ENCODE data around the gene ARFGEF3.

ARFGEF3 gene

DNA sequence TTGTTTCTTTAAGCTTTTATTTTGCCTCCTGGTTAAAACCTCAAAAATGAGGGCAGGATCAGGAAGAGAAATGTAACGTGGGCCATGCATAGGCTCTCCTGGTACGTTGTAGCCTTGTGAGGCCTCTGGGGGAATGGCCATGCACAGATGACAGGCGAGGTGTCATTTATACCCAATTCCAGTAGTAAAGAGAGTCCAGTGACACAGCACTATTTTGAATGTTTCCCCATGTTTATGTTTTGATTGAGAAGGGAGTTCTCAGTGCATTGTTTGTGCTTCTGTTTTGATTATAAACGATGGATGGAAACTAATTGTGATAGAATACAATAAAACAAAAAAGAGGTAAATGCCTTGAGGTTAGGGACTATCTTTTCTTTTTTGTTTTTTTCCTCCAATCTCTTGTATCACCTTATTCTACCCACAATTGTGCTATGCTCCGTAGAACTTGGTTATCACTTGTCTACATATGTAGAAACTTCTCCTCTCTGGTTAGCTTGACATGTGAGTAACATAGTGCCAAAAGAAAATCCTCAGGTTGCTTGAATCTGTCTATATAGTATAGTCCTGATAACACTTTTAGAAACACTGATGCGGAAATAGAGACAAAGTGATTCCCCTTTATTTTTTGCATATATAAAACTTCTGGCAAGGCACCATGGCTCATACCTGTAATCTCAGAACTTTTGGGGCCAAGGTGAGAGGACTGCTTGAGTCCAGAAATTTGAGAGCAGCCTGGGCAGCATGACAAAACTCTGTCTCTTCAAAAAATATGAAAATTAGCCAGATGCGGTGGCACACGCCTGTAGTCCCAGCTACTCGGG, 209.1 kb downstream of the ARFGEF3 start:
- Histone ChIP-seq H3K4me3 (no peak overlapping the region), H3K27ac (no peak overlapping the region), H3K36me3 (no peaks in the 10 kb centered on the region), H3K9me3 (replicated peaks in 1 of 11) (peaks cover 0 to 5% (median 0%) of the 10 kb centered on the region in 11 experiments; a peak in 3 of 22 replicates), H3K4me1 (peaks cover 0 to 16% (median 9%) of the 10 kb centered on the region in 10 experiments; a peak in 12 of 20 replicates), H3K4me2 (no peak overlapping the region), H4K20me1 (no peaks in the 10 kb centered on the region), H3K27me3 (no peaks in the 10 kb centered on the region), H3K9ac (no peak overlapping the region)
- TF ChIP-seq Cebpa-rat (IDR thresholded peaks at IDR 0.05): no peak

DNA sequence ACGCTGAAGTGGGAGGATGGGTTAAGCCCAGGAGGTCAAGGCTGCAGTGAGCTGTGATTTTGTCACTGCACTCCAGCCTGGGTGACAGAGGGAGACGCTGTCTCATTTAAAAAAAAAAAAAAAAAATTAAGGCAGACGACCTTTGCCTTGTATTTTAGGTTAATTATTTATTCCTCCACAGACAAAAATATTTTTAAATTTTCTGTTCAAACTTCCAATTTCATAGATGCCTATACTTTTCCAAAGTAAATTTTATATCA, 209.6 kb downstream of the ARFGEF3 start:
- H3K4me2 ChIP-seq: peak overlapping the region in 2 of 11 experiments; percentile 20 to 26; a peak in 2 of 22 replicates
- H3K9ac ChIP-seq: no peak overlapping the region
- peaks cover 0 to 16% (median 9%) of the 10 kb centered on the region in 10 experiments; a peak in 12 of 20 replicates for H3K4me1 ChIP-seq
- peaks cover 0 to 5% (median 0%) of the 10 kb centered on the region in 11 experiments; a peak in 3 of 22 replicates for H3K9me3 ChIP-seq (replicated peaks in 1 of 11)
- TF ChIP-seq Cebpa-rat (IDR thresholded peaks at IDR 0.05): no peak
- no peaks in the 10 kb centered on the region for H4K20me1 ChIP-seq
- peak overlapping the region in 1 of 11 experiments; percentile 68; a peak in 1 of 22 replicates for H3K27ac ChIP-seq
- no peak overlapping the region for H3K4me3 ChIP-seq
- no peaks in the 10 kb centered on the region for H3K36me3 ChIP-seq
- no peaks in the 10 kb centered on the region for H3K27me3 ChIP-seq

- Histone ChIP-seq H3K4me3 (no peak overlapping the region), H3K4me1 (peaks cover 0 to 16% (median 9%) of the 10 kb centered on the region in 10 experiments; a peak in 12 of 20 replicates), H3K36me3 (no peaks in the 10 kb centered on the region), H3K27ac (peak overlapping the region in 2 of 11 experiments; percentile 15 to 68; a peak in 1 of 22 replicates), H3K27me3 (no peaks in the 10 kb centered on the region), H3K9ac (no peak overlapping the region), H4K20me1 (no peaks in the 10 kb centered on the region), H3K4me2 (peak overlapping the region in 3 of 11 experiments; percentile 13 to 26 (median 20); a peak in 4 of 22 replicates), H3K9me3 (replicated peaks in 1 of 11) (peaks cover 0 to 5% (median 0%) of the 10 kb centered on the region in 11 experiments; a peak in 3 of 22 replicates)
- no peak for TF ChIP-seq Cebpa-rat (IDR thresholded peaks at IDR 0.05)
These were observed 210.0 kb downstream of the ARFGEF3 start for GRCh38 chr6:138371720-138372119.

DNA sequence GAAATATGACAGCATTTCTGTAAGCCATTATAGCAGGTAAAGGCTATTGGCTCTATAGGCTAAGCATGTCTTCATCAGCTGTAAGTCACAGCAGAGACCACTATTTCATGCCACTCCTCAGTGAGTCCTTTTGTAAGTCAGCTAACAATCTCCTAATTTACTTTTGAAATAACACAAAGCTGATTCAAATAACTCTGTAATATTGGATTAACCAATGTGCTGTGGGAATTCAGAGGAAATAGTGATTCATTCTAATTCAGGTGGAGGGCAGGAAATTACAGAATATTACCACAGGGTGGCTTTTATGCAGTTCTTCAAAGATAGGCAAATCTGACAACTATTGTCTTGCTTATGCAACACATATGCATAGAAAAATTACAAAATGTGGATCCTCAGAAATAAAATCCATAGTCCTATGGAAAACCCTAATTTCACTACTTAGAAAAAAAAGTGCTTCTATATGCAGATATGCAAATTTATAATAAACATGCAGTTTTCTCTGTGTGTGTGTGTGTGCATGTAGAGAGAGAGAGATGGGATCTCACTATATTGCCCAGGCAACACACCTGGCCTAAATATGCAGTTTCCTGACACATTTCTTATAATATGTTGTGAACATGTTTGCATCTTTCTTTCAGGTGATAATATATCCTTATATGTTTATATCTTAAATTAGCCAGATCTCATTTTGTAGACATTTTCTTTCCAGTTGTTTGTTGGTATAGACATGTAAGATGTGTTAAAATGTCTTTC, 211.1 kb downstream of the ARFGEF3 start:
- Histone ChIP-seq H3K27ac (peak overlapping the region in 3 of 11 experiments; percentile 9 to 68 (median 35); a peak in 3 of 22 replicates), H3K36me3 (no peaks in the 10 kb centered on the region), H3K27me3 (no peaks in the 10 kb centered on the region), H3K9me3 (replicated peaks in 1 of 11) (peaks cover 0 to 1% (median 0%) of the 10 kb centered on the region in 11 experiments; a peak in 3 of 22 replicates), H4K20me1 (no peaks in the 10 kb centered on the region), H3K4me2 (peak overlapping the region in 8 of 11 experiments; percentile 1 to 36 (median 26); a peak in 9 of 22 replicates), H3K9ac (no peak overlapping the region), H3K4me1 (peaks cover 5 to 17% (median 12%) of the 10 kb centered on the region in 10 experiments; a peak in 14 of 20 replicates), H3K4me3 (no peak overlapping the region)
- no peak for TF ChIP-seq Cebpa-rat (IDR thresholded peaks at IDR 0.05)

- no peaks in the 10 kb centered on the region for H3K36me3 ChIP-seq
- no peaks in the 10 kb centered on the region for H3K27me3 ChIP-seq
- no peak overlapping the region for H3K9ac ChIP-seq
- H3K4me2 ChIP-seq: no peak overlapping the region
- H3K4me1 ChIP-seq: peaks cover 6 to 17% (median 12%) of the 10 kb centered on the region in 10 experiments; a peak in 14 of 20 replicates
- TF ChIP-seq Cebpa-rat (IDR thresholded peaks at IDR 0.05): no peak
- no peak overlapping the region for H3K4me3 ChIP-seq
- no peaks in the 10 kb centered on the region for H3K9me3 ChIP-seq (replicated peaks in 1 of 11)
- no peaks in the 10 kb centered on the region for H4K20me1 ChIP-seq
- H3K27ac ChIP-seq: 0 out of 22 replicates have a peak overlapping the region, but pooled peaks of 1 of the 11 experiments have one; percentile 50
These were observed 212.5 kb downstream of the ARFGEF3 start for GRCh38 chr6:138374230-138374629.

GRCh38 chr6:138374815-138375214, 213.1 kb downstream of the ARFGEF3 start:
- no peaks in the 10 kb centered on the region for H3K27me3 ChIP-seq
- no peaks in the 10 kb centered on the region for H3K9me3 ChIP-seq (replicated peaks in 1 of 11)
- H3K9ac ChIP-seq: no peak overlapping the region
- no peak overlapping the region for H3K27ac ChIP-seq
- H3K4me2 ChIP-seq: no peak overlapping the region
- H4K20me1 ChIP-seq: no peaks in the 10 kb centered on the region
- peaks cover 6 to 17% (median 12%) of the 10 kb centered on the region in 10 experiments; a peak in 14 of 20 replicates for H3K4me1 ChIP-seq
- no peak overlapping the region for H3K4me3 ChIP-seq
- TF ChIP-seq Cebpa-rat (IDR thresholded peaks at IDR 0.05): no peak
- no peaks in the 10 kb centered on the region for H3K36me3 ChIP-seq

GRCh38 chr6:138377042-138377441, 215.3 kb downstream of the ARFGEF3 start:
- no peak overlapping the region for H3K9ac ChIP-seq
- no peak overlapping the region for H3K4me2 ChIP-seq
- H4K20me1 ChIP-seq: no peaks in the 10 kb centered on the region
- H3K36me3 ChIP-seq: no peaks in the 10 kb centered on the region
- H3K27ac ChIP-seq: no peak overlapping the region
- no peaks in the 10 kb centered on the region for H3K9me3 ChIP-seq (replicated peaks in 1 of 11)
- no peak for TF ChIP-seq Cebpa-rat (IDR thresholded peaks at IDR 0.05)
- H3K27me3 ChIP-seq: no peaks in the 10 kb centered on the region
- H3K4me3 ChIP-seq: no peak overlapping the region
- peaks cover 6 to 16% (median 9%) of the 10 kb centered on the region in 10 experiments; a peak in 15 of 20 replicates for H3K4me1 ChIP-seq

DNA sequence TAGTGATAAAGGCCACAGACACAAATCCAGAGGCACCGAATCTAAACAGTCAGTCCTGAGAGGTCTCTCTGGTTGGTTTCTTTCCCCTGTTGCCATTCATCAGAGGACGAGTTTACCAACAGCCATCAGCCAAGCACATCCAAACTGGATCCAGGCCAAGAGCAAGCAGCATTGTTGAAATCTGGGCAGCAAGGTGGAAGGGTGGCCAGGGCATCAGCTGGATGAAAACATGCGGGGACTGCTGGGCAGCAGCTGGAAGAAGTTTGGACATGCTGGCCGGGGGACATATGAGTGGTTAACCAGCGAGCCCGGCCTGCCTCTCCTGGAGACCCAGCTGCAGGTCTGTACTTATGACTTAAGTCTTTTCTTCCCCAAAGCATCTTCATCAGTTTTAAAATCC, 216.1 kb downstream of the ARFGEF3 start, which contains the start of gene SMIM28:
Gene SMIM28, plus strand, starts transcription at position 62 of the 400 bp plus-strand sequence. Its CDS starts 168 bp downstream, at position 230.
- Histone ChIP-seq H3K4me3 (no peak within 1 kb of the TSS), H3K27me3 (no peaks in the 10 kb centered on the region), H3K9ac (no peak within 1 kb of the TSS), H3K4me2 (peak within 1 kb of the TSS in 2 of 11 experiments; percentile 3 to 5; a peak in 1 of 22 replicates), H3K36me3 (no peaks in the 10 kb centered on the region), H3K9me3 (replicated peaks in 1 of 11) (no peaks in the 10 kb centered on the region), H3K27ac (no peak within 1 kb of the TSS), H3K4me1 (peaks cover 2 to 12% (median 4%) of the 10 kb centered on the region in 10 experiments; a peak in 14 of 20 replicates), H4K20me1 (no peaks in the 10 kb centered on the region)
- TF ChIP-seq Cebpa-rat (IDR thresholded peaks at IDR 0.05): no peak

DNA sequence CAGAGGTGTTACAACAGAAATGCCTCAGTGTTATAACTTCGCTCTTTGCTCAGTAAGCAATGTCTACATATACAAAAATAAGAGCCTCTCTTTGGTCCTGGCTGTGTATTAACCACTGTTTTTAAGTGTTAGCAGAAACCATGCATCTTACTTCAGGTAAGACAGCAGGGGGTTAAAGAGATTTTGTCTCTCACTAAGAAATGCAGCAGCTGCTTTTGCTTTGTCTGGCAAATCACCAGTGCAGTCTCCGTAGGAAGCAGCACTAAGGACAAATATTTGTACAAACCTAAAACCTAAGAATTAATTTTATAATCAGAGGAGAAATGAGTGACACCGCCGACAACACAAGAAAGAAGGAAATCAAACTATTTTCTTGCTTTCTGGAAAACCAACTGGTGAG, 216.7 kb downstream of the ARFGEF3 start:
- no peak overlapping the region for H3K9ac ChIP-seq
- no peaks in the 10 kb centered on the region for H3K27me3 ChIP-seq
- H4K20me1 ChIP-seq: no peaks in the 10 kb centered on the region
- H3K9me3 ChIP-seq (replicated peaks in 1 of 11): no peaks in the 10 kb centered on the region
- no peak for TF ChIP-seq Cebpa-rat (IDR thresholded peaks at IDR 0.05)
- H3K4me1 ChIP-seq: peaks cover 0 to 9% (median 0%) of the 10 kb centered on the region in 10 experiments; a peak in 5 of 20 replicates
- H3K4me3 ChIP-seq: no peak overlapping the region
- H3K4me2 ChIP-seq: no peak overlapping the region
- no peak overlapping the region for H3K27ac ChIP-seq
- no peaks in the 10 kb centered on the region for H3K36me3 ChIP-seq

All from BLaER1 treated with 17β-estradiol and CSF1 and Interleukin-3, amounts not matched to agents 10 nM and 100 nM (cell line).